CD14-positive monocyte (primary cell): Measurements from ENCODE around the gene CAMK1D. TPM values are rescaled to one million over a fixed set of nuclear protein-coding genes. Genes with fewer than 3 reads are reported as not detected.
A peak's percentile ranks its signal among the peaks of the same experiment; 100 is the strongest.

Experiments used
- DNase-seq, 3 donors: peaks; one replicate each; pipeline ENCODE4 v3.0.0-alpha.2; 2011 to 2022
- H2AFZ ChIP-seq: 2 replicates; pipeline ENCODE4 v1.6.0; 2012; ENCODE audit warnings: mild to moderate bottlenecking, low read depth, low read length, inconsistent platforms; ENCODE audit not compliant: insufficient read depth, poor library complexity, severe bottlenecking
- H3K27ac ChIP-seq, 2 donors: 1 replicate in 1 of 2; 2 replicates in 1 of 2; pipeline ENCODE4 v1.5.1; 2012 to 2013; ENCODE audit warnings: low read length in 2 of 2, control low read depth in 1 of 2, inconsistent platforms in 1 of 2, low read depth in 1 of 2, mild to moderate bottlenecking in 1 of 2
- H3K27me3 ChIP-seq, 2 donors: one replicate each; pipeline versions ENCODE4 v1.6.0 to v1.6.1; 2011 to 2013; ENCODE audit warnings: low read length in 2 of 2; ENCODE audit not compliant: control insufficient read depth in 2 of 2, insufficient read depth in 2 of 2
- H3K36me3 ChIP-seq, 2 donors: replicated peaks in 1 of 2; 1 replicate in 1 of 2; 2 replicates in 1 of 2; pipeline versions ENCODE4 v1.5.1 to v1.6.1; 2012 to 2013; ENCODE audit warnings: low read length in 2 of 2, control low read depth in 1 of 2, inconsistent platforms in 1 of 2, mild to moderate bottlenecking in 1 of 2; ENCODE audit not compliant: insufficient read depth in 2 of 2, control insufficient read depth in 1 of 2
- H3K4me1 ChIP-seq, 2 donors: 1 replicate in 1 of 2; 2 replicates in 1 of 2; pipeline versions ENCODE4 v1.5.1 to v1.6.1; 2012 to 2013; ENCODE audit warnings: low read length in 2 of 2, control low read depth in 1 of 2, inconsistent platforms in 1 of 2, mild to moderate bottlenecking in 1 of 2, moderate library complexity in 1 of 2; ENCODE audit not compliant: insufficient read depth in 2 of 2, control insufficient read depth in 1 of 2
- H3K4me2 ChIP-seq: replicated peaks from 2 replicates; pipeline ENCODE3; 2012; ENCODE audit warnings: low read length, moderate library complexity, mild to moderate bottlenecking; ENCODE audit not compliant: poor library complexity, severe bottlenecking; ENCODE audit errors: extremely low read depth
- H3K4me3 ChIP-seq, 3 experiments: fragments of 200-600 bp in 1 of 3; sonication (generic) in 1 of 3; replicated peaks in 1 of 3; 1 replicate in 2 of 3; 2 replicates in 1 of 3; pipeline ENCODE4 v1.5.1; 2011 to 2013; ENCODE audit warnings: low read length in 3 of 3, mild to moderate bottlenecking in 3 of 3, control low read depth in 2 of 3, low read depth in 2 of 3, inconsistent platforms in 1 of 3, moderate library complexity in 1 of 3
- H3K79me2 ChIP-seq: 2 replicates; pipeline ENCODE4 v1.6.0; 2012; ENCODE audit warnings: mild to moderate bottlenecking, control low read depth, inconsistent platforms, low read length, moderate library complexity; ENCODE audit not compliant: insufficient read depth
- H3K9ac ChIP-seq: 2 replicates; pipeline ENCODE4 v1.6.0; 2017; ENCODE audit warnings: low read length, mild to moderate bottlenecking; ENCODE audit not compliant: insufficient read depth, poor library complexity, severe bottlenecking
- H3K9me3 ChIP-seq, 2 donors: replicated peaks in 1 of 2; 1 replicate in 1 of 2; 2 replicates in 1 of 2; pipeline versions ENCODE4 v1.5.1 to v1.6.1; 2012 to 2013; ENCODE audit warnings: low read length in 2 of 2, control low read depth in 1 of 2; ENCODE audit not compliant: control insufficient read depth in 1 of 2, insufficient read depth in 1 of 2
- H4K20me1 ChIP-seq: 2 replicates; pipeline ENCODE4 v1.6.0; 2012; ENCODE audit warnings: mild to moderate bottlenecking, low read length, control low read depth, moderate library complexity; ENCODE audit not compliant: insufficient read depth
- H3K27ac Mint-ChIP-seq, 7 donors: one replicate each; pipeline ENCODE4 v1.8.0; 2020; ENCODE audit warnings: mild to moderate bottlenecking in 7 of 7, mixed read lengths in 7 of 7, moderate library complexity in 6 of 7, inconsistent platforms in 2 of 7
- H3K27me3 Mint-ChIP-seq, 3 donors: one replicate each; pipeline ENCODE4 v1.8.0; 2021 to 2022; ENCODE audit warnings: low read depth in 3 of 3, mild to moderate bottlenecking in 3 of 3, mixed read lengths in 3 of 3, moderate library complexity in 3 of 3, inconsistent platforms in 1 of 3
- H3K36me3 Mint-ChIP-seq, 2 donors: one replicate each; pipeline ENCODE4 v1.8.0; 2020; ENCODE audit warnings: mixed read lengths in 2 of 2, inconsistent platforms in 1 of 2, mild to moderate bottlenecking in 1 of 2
- H3K4me1 Mint-ChIP-seq: one replicate; pipeline ENCODE4 v1.8.0; 2020; ENCODE audit warnings: mild to moderate bottlenecking, mixed read lengths
- H3K4me3 Mint-ChIP-seq, 2 donors: one replicate each; pipeline ENCODE4 v1.8.0; 2020; ENCODE audit warnings: mild to moderate bottlenecking in 2 of 2, mixed read lengths in 2 of 2, moderate library complexity in 1 of 2
- H3K9me3 Mint-ChIP-seq, 7 donors: one replicate each; pipeline ENCODE4 v1.8.0; 2020 to 2022; ENCODE audit warnings: mixed read lengths in 7 of 7, mild to moderate bottlenecking in 6 of 7, moderate library complexity in 6 of 7, inconsistent platforms in 2 of 7
- WGBS: methylation state at CpG from one replicate; pipeline ENCODE4 v1.1.5; 2013; ENCODE audit warnings: missing lambda C conversion rate; ENCODE audit not compliant: insufficient coverage; 5-methylcytosine and 5-hydroxymethylcytosine counted together
- intact Hi-C, 2 donors: fragments of 100-400 bp; cut with micrococcal nuclease; formaldehyde crosslinking; loops; one replicate each; pipeline versions ENCODE4 v1.15.0 to v1.15.1; 2023
- polyA plus RNA-seq, 3 donors: library from polyadenylated mRNA; depleted of rRNA in 1 of 3; unstranded in 2 of 3; stranded (reverse) in 1 of 3; fragments of 300-500 nt in 2 of 3; fragments of >200 nt in 1 of 3; fragmentation: Illumina TruSeq in 2 of 3; gene quantifications; 1 replicate in 2 of 3; 2 replicates in 1 of 3; pipeline ENCODE4 v1.2.3, GENCODE V29; 2012 to 2021
- TF ChIP-seq, protein P1 (sequence below): fragments of 200-600 bp; IDR thresholded peaks from one replicate; pipeline ENCODE4 v1.8.0; 2022; ENCODE audit warnings: antibody characterized with exemption, mild to moderate bottlenecking

The CAMK1D gene
- polyA plus RNA-seq, 3 donors, result 6.7 to 11.8 (median 7.1) TPM

- no peak overlapping the region for H3K4me3 ChIP-seq
- H3K9ac ChIP-seq, result no peak overlapping the region
- Mint-ChIP-seq H3K27ac (peak overlapping the region in 1 of 7 donors; percentile 32), H3K9me3 (peaks cover 0 to 12% (median 6%) of the 10 kb centered on the region in 7 donors), H3K4me1 (peaks cover 24% of the 10 kb centered on the region), H3K4me3 (peak overlapping the region in 1 of 2 donors; percentile 43), H3K36me3 (peaks cover 0 to 7% of the 10 kb centered on the region in 2 donors), H3K27me3 (peaks cover 21 to 29% (median 29%) of the 10 kb centered on the region in 3 donors)
- H4K20me1 ChIP-seq, result peaks cover 89% of the 10 kb centered on the region
- intact Hi-C loops, result no loop called here
- H3K4me2 ChIP-seq, result peak overlapping the region; percentile 9
- no peak overlapping the region for H3K27ac ChIP-seq
- H3K79me2 ChIP-seq, result no peaks in the 10 kb centered on the region
- no peak overlapping the region for H2AFZ ChIP-seq
- no peaks in the 10 kb centered on the region for H3K36me3 ChIP-seq
- DNase-seq, result peak in 2 of 3 donors; percentile 8 to 24
- H3K27me3 ChIP-seq, result peaks cover 0 to 18% of the 10 kb centered on the region in 2 donors
- TF ChIP-seq, protein P1, sequence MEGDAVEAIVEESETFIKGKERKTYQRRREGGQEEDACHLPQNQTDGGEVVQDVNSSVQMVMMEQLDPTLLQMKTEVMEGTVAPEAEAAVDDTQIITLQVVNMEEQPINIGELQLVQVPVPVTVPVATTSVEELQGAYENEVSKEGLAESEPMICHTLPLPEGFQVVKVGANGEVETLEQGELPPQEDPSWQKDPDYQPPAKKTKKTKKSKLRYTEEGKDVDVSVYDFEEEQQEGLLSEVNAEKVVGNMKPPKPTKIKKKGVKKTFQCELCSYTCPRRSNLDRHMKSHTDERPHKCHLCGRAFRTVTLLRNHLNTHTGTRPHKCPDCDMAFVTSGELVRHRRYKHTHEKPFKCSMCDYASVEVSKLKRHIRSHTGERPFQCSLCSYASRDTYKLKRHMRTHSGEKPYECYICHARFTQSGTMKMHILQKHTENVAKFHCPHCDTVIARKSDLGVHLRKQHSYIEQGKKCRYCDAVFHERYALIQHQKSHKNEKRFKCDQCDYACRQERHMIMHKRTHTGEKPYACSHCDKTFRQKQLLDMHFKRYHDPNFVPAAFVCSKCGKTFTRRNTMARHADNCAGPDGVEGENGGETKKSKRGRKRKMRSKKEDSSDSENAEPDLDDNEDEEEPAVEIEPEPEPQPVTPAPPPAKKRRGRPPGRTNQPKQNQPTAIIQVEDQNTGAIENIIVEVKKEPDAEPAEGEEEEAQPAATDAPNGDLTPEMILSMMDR, result no peak
- WGBS, result 58% methylated on average over 2 of the region's 7 CpGs
- H3K9me3 ChIP-seq, result no peaks in the 10 kb centered on the region
- peaks cover 13 to 14% of the 10 kb centered on the region in 2 donors for H3K4me1 ChIP-seq
Measured at GRCh38 chr10:12500381-12501303, 151.3 kb downstream of the CAMK1D start.

DNA sequence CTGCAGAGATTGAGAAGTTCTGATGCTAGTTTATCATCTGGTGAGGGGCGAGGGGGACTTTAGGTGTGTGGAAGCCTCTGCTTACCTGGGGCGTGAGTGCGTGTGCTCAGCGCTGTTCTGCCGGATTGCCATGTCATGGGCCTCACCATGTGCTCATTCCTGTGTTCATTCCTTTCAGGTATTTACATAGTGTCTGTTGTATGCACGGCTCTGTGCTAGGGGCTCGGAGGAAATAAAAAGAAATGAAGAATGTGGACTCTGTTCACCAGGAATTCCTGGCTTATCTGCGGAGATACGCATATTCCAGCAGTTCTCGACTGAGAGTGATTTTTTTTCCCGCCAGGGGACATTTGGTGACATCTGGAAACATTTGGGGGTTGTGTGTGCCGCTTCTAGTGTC lies 152.0 kb downstream of the CAMK1D start:
- Histone ChIP-seq H3K27ac (no peak overlapping the region), H2AFZ (no peak overlapping the region), H3K9ac (no peak overlapping the region), H3K4me2 (no peak overlapping the region), H3K27me3 (peaks cover 0 to 18% of the 10 kb centered on the region in 2 donors), H3K36me3 (no peaks in the 10 kb centered on the region), H3K9me3 (no peaks in the 10 kb centered on the region), H4K20me1 (peaks cover 89% of the 10 kb centered on the region), H3K79me2 (no peaks in the 10 kb centered on the region), H3K4me1 (peaks cover 13 to 14% of the 10 kb centered on the region in 2 donors), H3K4me3 (no peak overlapping the region)
- Mint-ChIP-seq H3K36me3 (peaks cover 0 to 7% of the 10 kb centered on the region in 2 donors), H3K9me3 (peaks cover 0 to 10% (median 6%) of the 10 kb centered on the region in 7 donors), H3K27me3 (peaks cover 26 to 33% (median 30%) of the 10 kb centered on the region in 3 donors), H3K4me1 (peaks cover 24% of the 10 kb centered on the region), H3K4me3 (peak overlapping the region in 1 of 2 donors; percentile 26), H3K27ac (no peak overlapping the region)
- TF ChIP-seq, protein P1, result no peak
- intact Hi-C loops, result no loop called here
- DNase-seq, result no peak
- WGBS, result 84% methylated on average over 8 of the region's 12 CpGs
